ENCODE results near the gene ARHGEF4.

- TF ChIP-seq, protein P1, sequence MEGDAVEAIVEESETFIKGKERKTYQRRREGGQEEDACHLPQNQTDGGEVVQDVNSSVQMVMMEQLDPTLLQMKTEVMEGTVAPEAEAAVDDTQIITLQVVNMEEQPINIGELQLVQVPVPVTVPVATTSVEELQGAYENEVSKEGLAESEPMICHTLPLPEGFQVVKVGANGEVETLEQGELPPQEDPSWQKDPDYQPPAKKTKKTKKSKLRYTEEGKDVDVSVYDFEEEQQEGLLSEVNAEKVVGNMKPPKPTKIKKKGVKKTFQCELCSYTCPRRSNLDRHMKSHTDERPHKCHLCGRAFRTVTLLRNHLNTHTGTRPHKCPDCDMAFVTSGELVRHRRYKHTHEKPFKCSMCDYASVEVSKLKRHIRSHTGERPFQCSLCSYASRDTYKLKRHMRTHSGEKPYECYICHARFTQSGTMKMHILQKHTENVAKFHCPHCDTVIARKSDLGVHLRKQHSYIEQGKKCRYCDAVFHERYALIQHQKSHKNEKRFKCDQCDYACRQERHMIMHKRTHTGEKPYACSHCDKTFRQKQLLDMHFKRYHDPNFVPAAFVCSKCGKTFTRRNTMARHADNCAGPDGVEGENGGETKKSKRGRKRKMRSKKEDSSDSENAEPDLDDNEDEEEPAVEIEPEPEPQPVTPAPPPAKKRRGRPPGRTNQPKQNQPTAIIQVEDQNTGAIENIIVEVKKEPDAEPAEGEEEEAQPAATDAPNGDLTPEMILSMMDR (IDR thresholded peaks at IDR 0.05): no peak
- no peak for TF ChIP-seq POLR2A (IDR thresholded peaks at IDR 0.05)
Observed at GRCh38 chr2:130842770-130843169, 6.1 kb downstream of the ARHGEF4 start.

Data from esophagus squamous epithelium (tissue), 4 donors.